ENCODE results near the gene IL1RAPL2. TPM values are rescaled to one million over a fixed set of nuclear protein-coding genes. Genes with fewer than 3 reads are reported as not detected.

The IL1RAPL2 gene
- total and polyA plus RNA-seq, 2 donors (not counting 1 experiment from before 2014, with no cell fraction given), result not detected

GRCh38 chrX:104842646-104843045 is 276.6 kb downstream of the IL1RAPL2 start:
- no peaks in the 10 kb centered on the region for H3K36me3 ChIP-seq (replicated peaks in 1 of 2; ENCODE audit: control extremely low read depth in 1 of 2, control insufficient read depth in 1 of 2, extremely low read depth in 1 of 2, insufficient read depth in 2 of 2, low read length in 1 of 2)
- H3K9ac ChIP-seq (ENCODE audit: low read length), result no peak overlapping the region
- no peak overlapping the region for H3K4me3 ChIP-seq (ENCODE audit: control extremely low read depth in 1 of 5, extremely low read depth in 1 of 5, insufficient read depth in 1 of 5, low read depth in 2 of 5, low read length in 4 of 5)
- no peak overlapping the region for H2AFZ ChIP-seq (ENCODE audit: insufficient read depth, low read depth, low read length, poor library complexity, severe bottlenecking)
- no peaks in the 10 kb centered on the region for H3K9me3 ChIP-seq (ENCODE audit: control extremely low read depth in 1 of 3, control insufficient read depth in 2 of 3, insufficient read depth in 1 of 3, low read length in 2 of 3)
- Mint-ChIP-seq H3K27ac (no peak overlapping the region), H3K27me3 (no peaks in the 10 kb centered on the region), H3K4me3 (no peak overlapping the region), H3K4me1 (no peaks in the 10 kb centered on the region), H3K9me3 (ENCODE audit: insufficient read depth) (no peaks in the 10 kb centered on the region)
- no peaks in the 10 kb centered on the region for H3K79me2 ChIP-seq (ENCODE audit: control insufficient read depth, insufficient read depth, low read length)
- H3K4me1 ChIP-seq (ENCODE audit: control insufficient read depth in 2 of 2, insufficient read depth in 2 of 2, low read length in 2 of 2), result no peaks in the 10 kb centered on the region
- intact Hi-C loops (cut with micrococcal nuclease), result no loop called here
- H3K27me3 ChIP-seq (replicated peaks in 1 of 4; ENCODE audit: control extremely low read depth in 1 of 4, control insufficient read depth in 3 of 4, insufficient read depth in 4 of 4, low read length in 3 of 4), result no peaks in the 10 kb centered on the region
- POLR2A ChIA-PET, result no interaction called here
- 88% methylated on average over 4 of the region's 4 CpGs for WGBS (ENCODE audit: insufficient coverage)
- no peak for TF ChIP-seq EZH2 (IDR thresholded peaks at IDR 0.05; ENCODE audit: borderline replicate concordance, insufficient read depth, low read depth, low read length, poor library complexity, severe bottlenecking)
- no peak for TF ChIP-seq CTCF (IDR thresholded peaks at IDR 0.05)
- no peak overlapping the region for H3K4me2 ChIP-seq (replicated peaks; ENCODE audit: low read depth, low read length, poor library complexity, severe bottlenecking)
- H3K27ac ChIP-seq (ENCODE audit: low read length in 2 of 2), result no peak overlapping the region
- no peaks in the 10 kb centered on the region for H4K20me1 ChIP-seq (ENCODE audit: control insufficient read depth, insufficient read depth, low read length, poor library complexity, severe bottlenecking)
- DNase-seq (no peak), ATAC-seq (ENCODE audit: low read depth) (no peak)
- CTCF ChIA-PET, result no interaction called here

GRCh38 chrX:104852241-104852640 is 286.2 kb downstream of the IL1RAPL2 start:
- no peak overlapping the region for H3K9ac ChIP-seq (ENCODE audit: low read length)
- TF ChIP-seq CTCF (IDR thresholded peaks at IDR 0.05) (no peak), EZH2 (IDR thresholded peaks at IDR 0.05; ENCODE audit: borderline replicate concordance, insufficient read depth, low read depth, low read length, poor library complexity, severe bottlenecking) (no peak)
- intact Hi-C loops (cut with micrococcal nuclease), result no loop called here
- no peaks in the 10 kb centered on the region for H3K27me3 ChIP-seq (replicated peaks in 1 of 4; ENCODE audit: control extremely low read depth in 1 of 4, control insufficient read depth in 3 of 4, insufficient read depth in 4 of 4, low read length in 3 of 4)
- H3K27ac Mint-ChIP-seq, result no peak overlapping the region
- POLR2A ChIA-PET, result no interaction called here
- H3K27me3 Mint-ChIP-seq, result no peaks in the 10 kb centered on the region
- H3K9me3 ChIP-seq (ENCODE audit: control extremely low read depth in 1 of 3, control insufficient read depth in 2 of 3, insufficient read depth in 1 of 3, low read length in 2 of 3), result no peaks in the 10 kb centered on the region
- no peaks in the 10 kb centered on the region for H3K4me1 ChIP-seq (ENCODE audit: control insufficient read depth in 2 of 2, insufficient read depth in 2 of 2, low read length in 2 of 2)
- no peaks in the 10 kb centered on the region for H3K79me2 ChIP-seq (ENCODE audit: control insufficient read depth, insufficient read depth, low read length)
- no peak for ATAC-seq (ENCODE audit: low read depth)
- no peaks in the 10 kb centered on the region for H3K9me3 Mint-ChIP-seq (ENCODE audit: insufficient read depth)
- H4K20me1 ChIP-seq (ENCODE audit: control insufficient read depth, insufficient read depth, low read length, poor library complexity, severe bottlenecking), result no peaks in the 10 kb centered on the region
- no peak overlapping the region for H2AFZ ChIP-seq (ENCODE audit: insufficient read depth, low read depth, low read length, poor library complexity, severe bottlenecking)
- no peaks in the 10 kb centered on the region for H3K36me3 ChIP-seq (replicated peaks in 1 of 2; ENCODE audit: control extremely low read depth in 1 of 2, control insufficient read depth in 1 of 2, extremely low read depth in 1 of 2, insufficient read depth in 2 of 2, low read length in 1 of 2)
- WGBS (ENCODE audit: insufficient coverage), result no CpG with 5 or more reads among the region's 1 CpG
- no peak for DNase-seq
- no peak overlapping the region for H3K4me3 Mint-ChIP-seq
- no peak overlapping the region for H3K27ac ChIP-seq (ENCODE audit: low read length in 2 of 2)
- no peak overlapping the region for H3K4me3 ChIP-seq (ENCODE audit: control extremely low read depth in 1 of 5, extremely low read depth in 1 of 5, insufficient read depth in 1 of 5, low read depth in 2 of 5, low read length in 4 of 5)
- no peak overlapping the region for H3K4me2 ChIP-seq (replicated peaks; ENCODE audit: low read depth, low read length, poor library complexity, severe bottlenecking)
- H3K4me1 Mint-ChIP-seq, result no peaks in the 10 kb centered on the region
- CTCF ChIA-PET, result no interaction called here

Data from B cell (primary cell).